IPS-18a (cell line): Measurements from ENCODE around the gene CRIP3.

Source experiments
- H3K27ac ChIP-seq: one replicate; pipeline ENCODE4 v1.5.1; 2013; ENCODE audit warnings: low read length
- H3K27me3 ChIP-seq: one replicate; pipeline ENCODE4 v1.6.1; 2013; ENCODE audit warnings: mild to moderate bottlenecking, low read length; ENCODE audit not compliant: control insufficient read depth, insufficient read depth
- H3K36me3 ChIP-seq: one replicate; pipeline ENCODE4 v1.6.1; 2013; ENCODE audit warnings: low read depth, low read length; ENCODE audit not compliant: control insufficient read depth
- H3K4me1 ChIP-seq: one replicate; pipeline ENCODE4 v1.6.1; 2013; ENCODE audit warnings: low read depth, low read length; ENCODE audit not compliant: control insufficient read depth
- H3K4me3 ChIP-seq: one replicate; pipeline ENCODE4 v1.5.1; 2013; ENCODE audit warnings: low read length
- H3K9ac ChIP-seq: one replicate; pipeline ENCODE4 v1.6.1; 2013; ENCODE audit warnings: mild to moderate bottlenecking, low read length, moderate library complexity
- H3K9me3 ChIP-seq: one replicate; pipeline ENCODE4 v1.6.1; 2013; ENCODE audit warnings: low read depth, low read length; ENCODE audit not compliant: control insufficient read depth

CRIP3 gene

DNA sequence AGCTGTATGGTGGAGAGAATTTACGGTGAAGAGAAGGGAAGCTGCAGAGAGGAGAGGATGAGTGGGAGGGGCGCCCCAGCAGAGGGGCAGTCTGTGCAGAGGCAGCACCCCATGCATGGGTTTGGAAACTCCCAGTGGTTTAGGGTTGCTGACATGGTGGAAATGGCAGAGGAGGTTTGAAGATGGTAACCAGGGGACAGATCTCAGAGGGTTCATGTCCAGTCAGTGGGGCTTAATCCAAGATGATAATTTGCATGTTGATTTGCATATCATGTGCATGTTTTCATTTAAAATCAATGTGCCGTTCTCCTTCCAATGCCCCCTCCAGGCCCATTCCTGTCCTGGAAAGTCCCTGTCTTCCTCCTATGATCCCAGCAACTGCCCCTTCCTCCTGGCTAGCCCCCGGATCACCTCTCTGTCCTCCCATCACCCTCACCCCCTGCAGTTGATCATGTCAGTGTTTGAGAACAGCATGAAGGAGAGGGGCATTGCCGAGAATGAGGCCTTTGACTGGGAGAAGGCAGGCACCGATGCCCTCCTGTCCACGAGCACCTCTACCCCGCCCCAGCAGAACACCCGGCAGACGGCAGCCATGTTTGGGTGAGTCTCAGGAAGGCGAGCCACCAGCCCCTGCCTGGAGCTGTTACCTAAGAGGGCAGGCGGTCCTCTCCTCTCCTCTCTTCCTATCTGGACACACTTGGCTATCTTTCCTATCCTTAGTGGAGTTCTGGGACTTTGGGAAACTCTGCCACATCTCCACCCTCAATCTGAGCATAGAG lies 51.1 kb downstream of the CRIP3 start:
- H3K9ac ChIP-seq, result no peak overlapping the region

DNA sequence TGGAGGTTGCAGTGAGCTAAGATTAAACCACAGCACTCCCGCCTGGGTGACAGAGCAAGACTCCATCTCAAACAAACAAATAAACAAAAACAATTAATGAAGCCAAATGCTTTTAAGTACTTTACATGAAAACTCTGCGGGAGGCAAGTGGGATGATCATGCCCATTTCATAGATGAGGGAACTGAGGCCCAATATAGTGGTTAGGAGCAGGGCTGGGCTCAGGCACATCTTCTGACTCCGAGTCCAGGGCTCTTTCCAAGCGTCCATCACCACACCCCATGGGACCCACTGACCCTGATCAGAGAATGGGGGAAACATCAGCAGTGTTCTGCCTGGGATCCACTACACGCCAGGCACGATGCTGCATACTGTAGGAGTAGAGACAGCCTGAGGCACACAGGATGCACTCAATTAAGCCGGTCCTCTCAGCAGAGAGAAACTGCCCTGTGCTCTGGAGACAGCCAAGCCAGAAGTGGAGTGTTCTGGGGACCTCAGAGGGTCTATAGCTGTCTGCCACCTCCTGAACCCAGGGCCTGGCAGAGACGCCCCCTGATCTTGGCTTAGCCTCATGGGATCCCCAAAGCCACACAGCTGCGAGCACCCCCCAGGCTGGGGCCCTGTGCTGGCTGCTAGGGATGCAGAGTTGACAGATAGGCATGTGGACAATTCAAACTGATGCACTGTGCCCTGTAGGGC lies 51.8 kb downstream of the CRIP3 start:
- Histone ChIP-seq H3K9ac (no peak overlapping the region), H3K27ac (no peak overlapping the region), H3K9me3 (no peaks in the 10 kb centered on the region), H3K4me3 (no peak overlapping the region), H3K27me3 (no peaks in the 10 kb centered on the region), H3K4me1 (no peaks in the 10 kb centered on the region), H3K36me3 (no peaks in the 10 kb centered on the region)

More for the DNA sequence above, 51.1 kb downstream of the CRIP3 start:
- Histone ChIP-seq H3K4me1 (no peaks in the 10 kb centered on the region), H3K27ac (no peak overlapping the region), H3K9me3 (no peaks in the 10 kb centered on the region), H3K4me3 (no peak overlapping the region), H3K36me3 (no peaks in the 10 kb centered on the region), H3K27me3 (no peaks in the 10 kb centered on the region)
